CD4-positive, CD25-positive, alpha-beta regulatory T cell (primary cell): ENCODE measurements around the gene RBM17. TPM values are rescaled to one million over a fixed set of nuclear protein-coding genes. Genes with fewer than 3 reads are reported as not detected.
A peak's percentile ranks its signal among the peaks of the same experiment; 100 is the strongest.
"Not testable (repeated sequence)": the region's sequence is repeated elsewhere in the genome, so short reads cannot be mapped to it uniquely, and the experiment has no call there.

Experiments used
- ATAC-seq, 2 donors: fragments of 150-1000 bp; cut with Tn5 transposase; one replicate each; pipeline ENCODE4 v1.10.0; 2021; ENCODE audit warnings: low read depth in 2 of 2, moderate number of reproducible peaks in 2 of 2, moderate library complexity in 1 of 2
- DNase-seq, 3 donors: peaks; one replicate each; pipeline versions ENCODE4 v3.0.0 to v3.0.0-alpha.2; 2012 to 2022; ENCODE audit warnings: mixed read lengths in 1 of 3
- H3K27ac ChIP-seq: one replicate; pipeline ENCODE4 v1.7.0; 2013; ENCODE audit warnings: mild to moderate bottlenecking, low read length; ENCODE audit not compliant: insufficient read depth, poor library complexity, severe bottlenecking
- H3K27me3 ChIP-seq: one replicate; pipeline ENCODE4 v1.7.0; 2013; ENCODE audit warnings: low read length; ENCODE audit not compliant: control insufficient read depth, insufficient read depth
- H3K36me3 ChIP-seq: one replicate; pipeline ENCODE4 v1.7.0; 2013; ENCODE audit warnings: mild to moderate bottlenecking, low read length, moderate library complexity; ENCODE audit not compliant: control insufficient read depth, insufficient read depth
- H3K4me1 ChIP-seq: 2 replicates; pipeline ENCODE4 v1.7.0; 2013; ENCODE audit warnings: mild to moderate bottlenecking, low read length; ENCODE audit not compliant: insufficient read depth, control insufficient read depth, poor library complexity, severe bottlenecking
- H3K4me3 ChIP-seq: one replicate; pipeline ENCODE4 v1.7.0; 2013; ENCODE audit warnings: low read depth, mild to moderate bottlenecking, low read length, moderate library complexity
- H3K9me3 ChIP-seq, 2 experiments: 1 replicate in 1 of 2; 2 replicates in 1 of 2; pipeline ENCODE4 v1.7.0; 2013; ENCODE audit warnings: low read length in 2 of 2, mild to moderate bottlenecking in 1 of 2, moderate library complexity in 1 of 2; ENCODE audit not compliant: control insufficient read depth in 2 of 2
- H3K27ac Mint-ChIP-seq, 3 donors: one replicate each; pipeline ENCODE4 v1.8.0; 2020 to 2022; ENCODE audit warnings: mild to moderate bottlenecking in 3 of 3, mixed read lengths in 3 of 3, moderate library complexity in 2 of 3
- H3K27me3 Mint-ChIP-seq: one replicate; pipeline ENCODE4 v1.8.0; 2022; ENCODE audit warnings: mild to moderate bottlenecking, mixed read lengths
- H3K36me3 Mint-ChIP-seq: one replicate; pipeline ENCODE4 v1.8.0; 2020; ENCODE audit warnings: mixed read lengths
- H3K4me1 Mint-ChIP-seq, 4 donors: one replicate each; pipeline ENCODE4 v1.8.0; 2020 to 2022; ENCODE audit warnings: mixed read lengths in 4 of 4, mild to moderate bottlenecking in 1 of 4
- H3K4me3 Mint-ChIP-seq, 4 donors: one replicate each; pipeline ENCODE4 v1.8.0; 2020 to 2022; ENCODE audit warnings: mild to moderate bottlenecking in 4 of 4, mixed read lengths in 4 of 4, moderate library complexity in 3 of 4
- H3K9me3 Mint-ChIP-seq, 7 donors: one replicate each; pipeline ENCODE4 v1.8.0; 2020 to 2022; ENCODE audit warnings: mixed read lengths in 7 of 7, mild to moderate bottlenecking in 3 of 7, moderate library complexity in 2 of 7
- polyA plus RNA-seq, 4 donors: library from polyadenylated mRNA; unstranded; fragments of 300-500 nt; fragmentation: Illumina TruSeq; gene quantifications; one replicate each; pipeline ENCODE4 v1.2.3, GENCODE V29; 2021
- total RNA-seq: library from RNA; stranded (reverse); gene quantifications from one replicate; pipeline ENCODE4 v1.2.3, GENCODE V29; 2022

Gene RBM17
- total and polyA plus RNA-seq, 5 donors from 2014 or later: 63.6 to 168 (median 66.8) TPM

- H3K4me1 Mint-ChIP-seq: peaks cover 8 to 49% (median 37%) of the 10 kb centered on the region in 4 donors
- peak; percentile 25 to 36 for ATAC-seq
Observed at GRCh38 chr10:6141296-6142151, 52.7 kb downstream of the RBM17 start.

GRCh38 chr10:6142186-6142585 is 53.4 kb downstream of the RBM17 start:
- not testable (repeated sequence) for H3K4me3 ChIP-seq, H3K36me3 Mint-ChIP-seq, H3K27ac ChIP-seq, H3K9me3 Mint-ChIP-seq, DNase-seq, H3K27me3 ChIP-seq, H3K36me3 ChIP-seq, H3K27ac Mint-ChIP-seq, ATAC-seq, H3K9me3 ChIP-seq
- peaks cover 53% of the 10 kb centered on the region for H3K4me1 ChIP-seq
- Mint-ChIP-seq H3K4me1 (peaks cover 8 to 51% (median 40%) of the 10 kb centered on the region in 4 donors), H3K27me3 (peaks cover 27% of the 10 kb centered on the region), H3K4me3 (peak overlapping the region; percentile 74 to 88 (median 86))

More at GRCh38 chr10:6141296-6142151, 52.7 kb downstream of the RBM17 start:
- H3K36me3 ChIP-seq: no peaks in the 10 kb centered on the region
- no peaks in the 10 kb centered on the region for H3K9me3 ChIP-seq
- no peaks in the 10 kb centered on the region for H3K9me3 Mint-ChIP-seq
- peak in 1 of 3 donors; percentile 78 for DNase-seq
- peak overlapping the region; percentile 79 to 88 (median 81) for H3K27ac Mint-ChIP-seq
- peak overlapping the region; percentile 87 for H3K4me3 ChIP-seq
- no peaks in the 10 kb centered on the region for H3K36me3 Mint-ChIP-seq
- peaks cover 53% of the 10 kb centered on the region for H3K4me1 ChIP-seq
- peaks cover 32% of the 10 kb centered on the region for H3K27me3 Mint-ChIP-seq
- no peaks in the 10 kb centered on the region for H3K27me3 ChIP-seq
- no peak overlapping the region for H3K27ac ChIP-seq
- H3K4me3 Mint-ChIP-seq: peak overlapping the region; percentile 83 to 91 (median 86)

DNA sequence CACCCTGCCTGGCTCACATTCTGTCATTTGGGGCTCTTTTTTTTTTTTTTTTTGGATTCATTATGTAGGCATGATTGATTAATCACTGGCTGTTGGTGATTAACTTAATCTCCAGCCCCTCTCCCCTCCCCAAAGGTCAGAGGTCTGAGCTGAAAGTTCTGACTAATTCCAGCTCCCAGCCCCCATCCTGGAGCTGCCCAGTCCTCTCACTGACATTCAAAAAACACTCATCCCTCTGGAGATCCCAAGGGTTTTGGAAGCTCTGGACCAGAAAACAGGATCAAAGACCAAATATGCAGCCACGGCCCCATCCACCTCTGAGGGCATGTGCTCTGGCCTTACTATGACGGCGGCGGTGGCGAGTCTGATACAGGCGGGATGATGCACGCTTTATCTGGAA is 53.8 kb downstream of the RBM17 start:
- Histone ChIP-seq H3K36me3 (no peaks in the 10 kb centered on the region), H3K27ac (no peak overlapping the region), H3K9me3 (no peaks in the 10 kb centered on the region), H3K4me3 (no peak overlapping the region), H3K4me1 (peaks cover 54% of the 10 kb centered on the region), H3K27me3 (no peaks in the 10 kb centered on the region)
- H3K9me3 Mint-ChIP-seq: no peaks in the 10 kb centered on the region
- no peaks in the 10 kb centered on the region for H3K36me3 Mint-ChIP-seq
- peaks cover 27% of the 10 kb centered on the region for H3K27me3 Mint-ChIP-seq
- ATAC-seq (no peak), DNase-seq (no peak)
- peak overlapping the region in 1 of 3 donors; percentile 73 for H3K27ac Mint-ChIP-seq
- peaks cover 8 to 56% (median 44%) of the 10 kb centered on the region in 4 donors for H3K4me1 Mint-ChIP-seq
- peak overlapping the region; percentile 74 to 88 (median 86) for H3K4me3 Mint-ChIP-seq

DNA sequence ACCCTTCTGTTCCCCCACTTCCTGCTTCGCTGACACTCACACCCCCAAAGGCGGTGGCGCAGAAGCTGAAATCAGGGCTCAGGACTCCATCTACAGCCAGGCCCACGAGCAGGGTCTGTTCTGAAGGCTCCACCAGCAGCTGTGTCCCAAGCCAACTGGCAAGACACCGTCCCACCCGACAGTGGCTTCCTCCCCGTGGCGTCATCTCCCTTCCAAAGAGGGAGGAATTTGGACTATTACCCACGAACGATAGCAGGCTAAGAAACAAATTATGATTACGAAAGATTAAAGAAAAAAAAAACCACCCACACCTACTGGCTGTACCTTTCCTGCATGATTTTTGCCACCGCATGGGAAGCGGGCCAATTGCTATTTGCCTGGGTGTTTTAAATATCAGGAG is 54.3 kb downstream of the RBM17 start:
- Mint-ChIP-seq H3K4me1 (peaks cover 8 to 60% (median 48%) of the 10 kb centered on the region in 4 donors), H3K4me3 (peak overlapping the region; percentile 85 to 88 (median 88))
- DNase-seq: no peak

DNA sequence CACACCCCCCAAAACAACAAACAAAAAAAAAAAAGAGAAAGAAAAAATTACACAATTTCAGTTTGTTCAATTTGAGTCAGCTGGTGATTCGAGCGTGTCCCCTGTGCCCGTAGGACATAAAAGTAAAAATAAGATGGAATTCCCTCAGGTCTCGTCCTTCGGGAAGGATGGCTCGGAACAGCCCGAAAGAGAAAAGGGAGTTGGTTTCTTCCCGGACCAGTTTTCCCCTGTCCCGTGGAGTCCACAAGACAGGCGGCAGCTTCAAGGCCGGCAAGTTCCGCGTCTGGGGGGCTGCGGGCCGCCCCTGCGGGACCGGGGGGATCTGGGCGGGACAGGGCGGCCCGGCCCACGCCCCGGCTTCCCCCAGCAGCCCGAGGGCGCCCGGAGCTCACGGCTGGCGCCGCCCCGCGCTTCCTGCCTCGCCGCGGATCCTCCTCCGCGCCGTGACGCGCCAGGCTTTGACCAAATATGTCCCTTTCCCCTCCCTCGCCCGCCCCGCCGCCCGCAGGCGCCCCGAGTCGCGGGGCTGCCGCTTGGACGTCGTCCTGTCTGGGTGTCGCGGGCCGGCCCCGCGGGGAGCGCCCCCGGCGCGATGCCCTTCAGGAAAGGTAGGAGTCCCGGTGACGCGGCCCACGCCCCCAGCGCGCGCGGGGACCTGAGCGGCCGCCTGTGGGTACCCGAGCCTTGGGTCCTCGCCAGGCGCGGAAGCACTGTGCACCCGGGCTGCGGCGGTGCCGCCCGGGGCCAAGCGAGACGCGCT is 55.8 kb downstream of the RBM17 start:
- peaks cover 4% of the 10 kb centered on the region for H3K36me3 Mint-ChIP-seq
- Histone ChIP-seq H3K4me3 (peak overlapping the region; percentile 79), H3K4me1 (peaks cover 54% of the 10 kb centered on the region), H3K27me3 (no peaks in the 10 kb centered on the region), H3K9me3 (no peaks in the 10 kb centered on the region), H3K36me3 (no peaks in the 10 kb centered on the region), H3K27ac (peak overlapping the region; percentile 75)
- peaks cover 14% of the 10 kb centered on the region for H3K27me3 Mint-ChIP-seq
- no peaks in the 10 kb centered on the region for H3K9me3 Mint-ChIP-seq
- peak; percentile 90 for ATAC-seq
- H3K27ac Mint-ChIP-seq: peak overlapping the region; percentile 74 to 90 (median 76)
- peak; percentile 88 to 94 (median 88) for DNase-seq
- H3K4me3 Mint-ChIP-seq: peak overlapping the region; percentile 85 to 91 (median 88)
- peaks cover 15 to 71% (median 50%) of the 10 kb centered on the region in 4 donors for H3K4me1 Mint-ChIP-seq

More for the DNA sequence above, 54.3 kb downstream of the RBM17 start:
- no peak for ATAC-seq
- Histone ChIP-seq H3K27ac (no peak overlapping the region), H3K4me3 (no peak overlapping the region), H3K9me3 (no peaks in the 10 kb centered on the region), H3K4me1 (peaks cover 54% of the 10 kb centered on the region), H3K27me3 (no peaks in the 10 kb centered on the region), H3K36me3 (no peaks in the 10 kb centered on the region)
- Mint-ChIP-seq H3K27me3 (peaks cover 22% of the 10 kb centered on the region), H3K27ac (peak overlapping the region in 2 of 3 donors; percentile 73 to 74), H3K9me3 (no peaks in the 10 kb centered on the region), H3K36me3 (no peaks in the 10 kb centered on the region)

GRCh38 chr10:6145166-6145987 is 56.5 kb downstream of the RBM17 start:
- Mint-ChIP-seq H3K4me1 (peaks cover 15 to 71% (median 47%) of the 10 kb centered on the region in 4 donors), H3K36me3 (peaks cover 4% of the 10 kb centered on the region), H3K27me3 (peaks cover 11% of the 10 kb centered on the region), H3K9me3 (no peaks in the 10 kb centered on the region), H3K27ac (peak overlapping the region in 2 of 3 donors; percentile 38 to 82), H3K4me3 (peak overlapping the region; percentile 85 to 93 (median 89))
- Histone ChIP-seq H3K36me3 (no peaks in the 10 kb centered on the region), H3K27me3 (no peaks in the 10 kb centered on the region), H3K27ac (peak overlapping the region; percentile 75), H3K9me3 (no peaks in the 10 kb centered on the region), H3K4me1 (peaks cover 49% of the 10 kb centered on the region), H3K4me3 (peak overlapping the region; percentile 7)
- DNase-seq: no peak
- ATAC-seq: no peak
